Stomach (tissue), 9 donors: ENCODE measurements around the gene OSBP2. TPM values are rescaled to one million over a fixed set of nuclear protein-coding genes. Genes with fewer than 3 reads are reported as not detected.

Experiments used
- DNase-seq, 2 donors: peaks; one replicate each; pipeline versions ENCODE4 v3.0.0 to v3.0.0-alpha.2; 2013 to 2019
- H3K27ac ChIP-seq, 5 donors: fragments of 200-600 bp in 4 of 5; sonication (generic) in 4 of 5; one replicate each; pipeline ENCODE4 v1.5.1; 2013 to 2019; ENCODE audit warnings: mild to moderate bottlenecking in 1 of 5, moderate library complexity in 1 of 5
- H3K27me3 ChIP-seq, 3 donors: fragments of 200-600 bp; sonication (generic); one replicate each; pipeline ENCODE4 v1.5.1; 2017 to 2019; ENCODE audit warnings: mixed run types in 1 of 3
- H3K36me3 ChIP-seq, 4 donors: fragments of 200-600 bp; sonication (generic); 1 replicate in 3 of 4; 2 replicates in 1 of 4; pipeline ENCODE4 v1.5.1; 2016 to 2019
- H3K4me1 ChIP-seq, 4 donors: fragments of 200-600 bp; sonication (generic); one replicate each; pipeline ENCODE4 v1.5.1; 2016 to 2019
- H3K4me3 ChIP-seq, 4 donors: fragments of 200-600 bp; sonication (generic) in 3 of 4; one replicate each; pipeline ENCODE4 v1.5.1; 2016 to 2019; ENCODE audit warnings: mild to moderate bottlenecking in 1 of 4
- H3K9me3 ChIP-seq, 4 donors: fragments of 200-600 bp; sonication (generic); one replicate each; pipeline ENCODE4 v1.5.1; 2016 to 2019
- CTCF ChIP-seq, 7 experiments: fragments of 450-650 bp in 4 of 7; fragments of 200-600 bp in 3 of 7; sonication (generic) in 3 of 7; IDR thresholded peaks; one replicate each; pipeline ENCODE4 v1.5.1; 2016 to 2019; ENCODE audit warnings: antibody characterized with exemption in 7 of 7, control low read depth in 2 of 7, mild to moderate bottlenecking in 1 of 7
- EP300 ChIP-seq: sonication (generic); formaldehyde crosslinking; IDR thresholded peaks from one replicate; pipeline ENCODE4 v1.6.1; 2017; ENCODE audit warnings: antibody characterized with exemption
- POLR2A ChIP-seq, 4 donors: fragments of 450-650 bp; IDR thresholded peaks; one replicate each; pipeline ENCODE4 v1.6.1; 2016; ENCODE audit warnings: antibody characterized with exemption in 4 of 4, control low read depth in 2 of 4, mild to moderate bottlenecking in 1 of 4, moderate library complexity in 1 of 4
- POLR2AphosphoS5 ChIP-seq, 3 donors: sonication (generic); formaldehyde crosslinking; IDR thresholded peaks; one replicate each; pipeline ENCODE4 v1.6.1; 2016; ENCODE audit warnings: antibody characterized with exemption in 3 of 3
- WGBS, 5 donors: extraction: QIAGEN DNeasy Blood & Tissue Kit in 3 of 5; methylation state at CpG; one replicate each; pipeline versions ENCODE4 v1.1.5 to v1.1.7; 2013 to 2018; 5-methylcytosine and 5-hydroxymethylcytosine counted together
- intact Hi-C: fragments of 100-400 bp; cut with DNase I; formaldehyde crosslinking; loops from one replicate; pipeline ENCODE4 v1.15.1; 2023; ENCODE audit warnings: low total_unique reads
- polyA plus RNA-seq, 3 donors: library from polyadenylated mRNA; stranded (reverse); fragments of 200-250 nt; gene quantifications; one replicate each; pipeline ENCODE4 v1.2.3, GENCODE V29; 2013
- total RNA-seq, 5 donors: library from RNA; depleted of rRNA; stranded (reverse); fragments of >200 nt; gene quantifications; one replicate each; pipeline versions ENCODE4 v1.1.0 to v1.2.3, GENCODE V29; 2014 to 2016
- donor health status: healthy with polysubstance abuse.
- donor health status: Bipolar disorder and iron deficiency.
- donor health status: healthy.

The OSBP2 gene
- total and polyA plus RNA-seq, 8 donors, result 0.58 to 9.5 (median 1.8) TPM; not detected in 1

- TF ChIP-seq POLR2A (IDR thresholded peaks at IDR 0.05), result no peak
- no peak for TF ChIP-seq EP300
- TF ChIP-seq CTCF (IDR thresholded peaks at IDR 0.05), result no peak
- no peak for TF ChIP-seq POLR2AphosphoS5 (IDR thresholded peaks at IDR 0.05)
- H3K4me1 ChIP-seq, result peaks cover 0 to 13% (median 12%) of the 10 kb centered on the region in 4 donors
- H3K4me3 ChIP-seq, result no peak overlapping the region
- H3K27ac ChIP-seq, result no peak overlapping the region
- H3K9me3 ChIP-seq, result no peaks in the 10 kb centered on the region
- no peaks in the 10 kb centered on the region for H3K36me3 ChIP-seq
- no peaks in the 10 kb centered on the region for H3K27me3 ChIP-seq
- WGBS, 5 donors, result 83 to 91% (median 85%) methylated on average over 5 of the region's 5 CpGs
- DNase-seq, result no peak
- intact Hi-C loops, result no loop called here
Measured at GRCh38 chr22:30880847-30881246, 186.2 kb downstream of the OSBP2 start.

GRCh38 chr22:30881361-30882183 is 186.9 kb downstream of the OSBP2 start:
- Histone ChIP-seq H3K9me3 (no peaks in the 10 kb centered on the region), H3K4me1 (peaks cover 0 to 13% (median 12%) of the 10 kb centered on the region in 4 donors)

DNA sequence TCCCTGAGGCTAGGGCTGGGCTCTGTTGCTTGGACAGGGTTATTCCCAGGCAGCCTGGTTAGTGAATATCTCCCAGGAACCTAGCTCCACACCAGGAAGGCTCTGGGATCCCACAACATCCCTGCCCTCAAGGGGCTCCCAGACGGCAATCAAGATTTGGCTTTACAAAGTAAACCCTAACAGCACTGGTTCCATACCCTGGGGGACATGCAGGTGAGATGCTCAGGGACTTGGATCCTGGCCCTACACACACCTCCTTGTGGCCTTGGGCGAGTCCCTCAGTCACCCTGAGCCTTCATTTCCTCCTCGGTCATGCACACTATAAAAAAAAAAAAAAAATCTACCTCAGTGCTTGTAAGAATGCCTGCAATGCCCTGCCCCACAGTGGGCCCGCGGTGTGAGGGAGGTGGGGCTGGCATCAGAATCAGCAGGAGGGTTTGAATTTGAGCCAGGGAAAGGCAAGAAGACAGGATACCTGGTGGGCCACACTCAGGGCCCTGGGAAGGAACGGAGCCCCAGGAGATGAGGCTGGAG is 187.6 kb downstream of the OSBP2 start:
- Histone ChIP-seq H3K4me3 (no peak overlapping the region), H3K27ac (peak overlapping the region in 1 of 5 donors; percentile 35), H3K9me3 (no peaks in the 10 kb centered on the region), H3K36me3 (peaks cover 0 to 1% (median 0%) of the 10 kb centered on the region in 4 donors), H3K27me3 (no peaks in the 10 kb centered on the region), H3K4me1 (peaks cover 0 to 12% (median 10%) of the 10 kb centered on the region in 4 donors)
- TF ChIP-seq POLR2AphosphoS5 (IDR thresholded peaks at IDR 0.05) (no peak), CTCF (IDR thresholded peaks at IDR 0.05) (no peak), EP300 (no peak), POLR2A (IDR thresholded peaks at IDR 0.05) (no peak)
- peak in 1 of 2 donors; percentile 54 for DNase-seq
- intact Hi-C loops, result no loop called here
- WGBS, 5 donors, result 46 to 69% (median 54%) methylated on average over 6 of the region's 6 CpGs

More at GRCh38 chr22:30881361-30882183, 186.9 kb downstream of the OSBP2 start:
- no peak overlapping the region for H3K4me3 ChIP-seq
- H3K27ac ChIP-seq, result peak overlapping the region in 1 of 5 donors; percentile 35
- peak; percentile 54 to 90 for DNase-seq
- H3K36me3 ChIP-seq, result no peaks in the 10 kb centered on the region
- no peaks in the 10 kb centered on the region for H3K27me3 ChIP-seq
- intact Hi-C loops, result no loop called here
- TF ChIP-seq CTCF (IDR thresholded peaks at IDR 0.05) (no peak), POLR2A (IDR thresholded peaks at IDR 0.05) (no peak), EP300 (no peak), POLR2AphosphoS5 (IDR thresholded peaks at IDR 0.05) (no peak)
- WGBS, 5 donors, result 35 to 76% (median 54%) methylated on average over 8 to 14 of the region's 14 CpGs

GRCh38 chr22:30882974-30883533 is 188.4 kb downstream of the OSBP2 start:
- WGBS, 5 donors, result 89 to 100% (median 91%) methylated on average over 2 to 4 of the region's 4 CpGs
- H3K36me3 ChIP-seq, result peaks cover 0 to 9% (median 2%) of the 10 kb centered on the region in 4 donors
- peak in 1 of 2 donors; percentile 7 for DNase-seq
- H3K27ac ChIP-seq, result no peak overlapping the region
- H3K27me3 ChIP-seq, result no peaks in the 10 kb centered on the region
- TF ChIP-seq CTCF (IDR thresholded peaks at IDR 0.05) (no peak), POLR2AphosphoS5 (IDR thresholded peaks at IDR 0.05) (no peak)
- no peak overlapping the region for H3K4me3 ChIP-seq
- H3K9me3 ChIP-seq, result no peaks in the 10 kb centered on the region
- peaks cover 0 to 12% (median 10%) of the 10 kb centered on the region in 4 donors for H3K4me1 ChIP-seq
- intact Hi-C loops, result no loop called here
